Smooth muscle cell (in vitro differentiated cells): ENCODE measurements around the gene MCOLN2. TPM values are rescaled to one million over a fixed set of nuclear protein-coding genes. Genes with fewer than 3 reads are reported as not detected.

Experiments used
- DNase-seq: peaks from one replicate; lab custom pipeline; 2025; ENCODE audit not compliant: unreplicated experiment; lab: John Stamatoyannopoulos, UW
- H2AFZ ChIP-seq: fragments of 200-600 bp; sonication (generic); 2 replicates; pipeline ENCODE4 v1.6.0; 2016; ENCODE audit warnings: antibody characterized with exemption, low read depth, mild to moderate bottlenecking
- H3F3A ChIP-seq: fragments of 200-600 bp; sonication (generic); 2 replicates; pipeline ENCODE4 v1.6.0; 2017; ENCODE audit warnings: antibody characterized with exemption, low read depth
- H3K27ac ChIP-seq: fragments of 200-600 bp; sonication (generic); 2 replicates; pipeline ENCODE4 v1.5.1; 2016; ENCODE audit warnings: low read depth, mild to moderate bottlenecking
- H3K27me3 ChIP-seq: fragments of 200-600 bp; sonication (generic); 2 replicates; pipeline ENCODE4 v1.6.1; 2016; ENCODE audit warnings: low read depth, mild to moderate bottlenecking
- H3K36me3 ChIP-seq: fragments of 200-600 bp; sonication (generic); 2 replicates; pipeline ENCODE4 v1.5.1; 2016; ENCODE audit warnings: low read depth
- H3K4me1 ChIP-seq: fragments of 200-600 bp; sonication (generic); 2 replicates; pipeline ENCODE4 v1.5.1; 2016; ENCODE audit warnings: low read depth
- H3K4me2 ChIP-seq: fragments of 200-600 bp; sonication (generic); 2 replicates; pipeline ENCODE4 v1.6.0; 2016; ENCODE audit warnings: mild to moderate bottlenecking
- H3K4me3 ChIP-seq: fragments of 200-600 bp; sonication (generic); 2 replicates; pipeline ENCODE4 v1.5.1; 2016; ENCODE audit warnings: mild to moderate bottlenecking
- H3K79me2 ChIP-seq: fragments of 200-600 bp; sonication (generic); 2 replicates; pipeline ENCODE4 v1.6.0; 2016; ENCODE audit warnings: low read depth, mild to moderate bottlenecking
- H3K9ac ChIP-seq: fragments of 200-600 bp; sonication (generic); 2 replicates; pipeline ENCODE4 v1.6.0; 2016; ENCODE audit warnings: low read depth
- H3K9me3 ChIP-seq: fragments of 200-600 bp; sonication (generic); replicated peaks from 2 replicates; pipeline ENCODE4 v1.5.1; 2016; ENCODE audit warnings: low read depth
- H4K20me1 ChIP-seq: fragments of 200-600 bp; sonication (generic); 2 replicates; pipeline ENCODE4 v1.6.0; 2016; ENCODE audit warnings: low read depth
- CTCF ChIP-seq: fragments of 200-600 bp; sonication (generic); IDR thresholded peaks from 2 replicates; pipeline ENCODE4 v1.5.1; 2017; ENCODE audit warnings: borderline replicate concordance, mild to moderate bottlenecking, antibody characterized with exemption; ENCODE audit not compliant: insufficient read depth, poor library complexity, severe bottlenecking
- WGBS: methylation state at CpG from one replicate; pipeline ENCODE4 v1.1.7; 2016; ENCODE audit warnings: low lambda C conversion rate; 5-methylcytosine and 5-hydroxymethylcytosine counted together
- polyA plus RNA-seq: library from polyadenylated mRNA; unstranded; fragments of >200 nt; fragmentation: Nextera tagmentation; extraction: Ambion mirVana; gene quantifications from 2 replicates; pipeline ENCODE4 v1.2.1, GENCODE V29; 2016
- total RNA-seq: library from RNA; depleted of rRNA; stranded (reverse); fragments of >200 nt; gene quantifications from 2 replicates; pipeline ENCODE4 v1.2.3, GENCODE V29; 2014

Gene MCOLN2
- total and polyA plus RNA-seq, 2 experiments from 2014 or later, result not detected

- no peak overlapping the region for H3K4me2 ChIP-seq
- no peak overlapping the region for H3K9ac ChIP-seq
- no peak overlapping the region for H3K27ac ChIP-seq
- no peaks in the 10 kb centered on the region for H3K79me2 ChIP-seq
- no peak overlapping the region for H3K4me3 ChIP-seq
- no peak overlapping the region for H2AFZ ChIP-seq
- no peak for TF ChIP-seq CTCF
- H3F3A ChIP-seq, result no peaks in the 10 kb centered on the region
- no peaks in the 10 kb centered on the region for H3K4me1 ChIP-seq
- H3K36me3 ChIP-seq, result no peaks in the 10 kb centered on the region
- 82% methylated on average over 4 of the region's 4 CpGs for WGBS
- no peaks in the 10 kb centered on the region for H4K20me1 ChIP-seq
- no peaks in the 10 kb centered on the region for H3K27me3 ChIP-seq
- no peak for DNase-seq
- no peaks in the 10 kb centered on the region for H3K9me3 ChIP-seq
Observed at GRCh38 chr1:84928979-84929378, 67.9 kb downstream of the MCOLN2 start.

GRCh38 chr1:84923317-84923716, 73.6 kb downstream of the MCOLN2 start:
- WGBS, result 89% methylated on average over 3 of the region's 3 CpGs
- Histone ChIP-seq H3K4me1 (no peaks in the 10 kb centered on the region), H3K4me2 (no peak overlapping the region), H3K36me3 (no peaks in the 10 kb centered on the region), H3K9me3 (no peaks in the 10 kb centered on the region), H2AFZ (no peak overlapping the region), H3F3A (no peaks in the 10 kb centered on the region), H3K4me3 (no peak overlapping the region), H3K27ac (no peak overlapping the region), H3K9ac (no peak overlapping the region), H4K20me1 (no peaks in the 10 kb centered on the region), H3K27me3 (no peaks in the 10 kb centered on the region), H3K79me2 (no peaks in the 10 kb centered on the region)
- TF ChIP-seq CTCF, result no peak
- DNase-seq, result no peak

- no peak overlapping the region for H3K4me3 ChIP-seq
- no peak for TF ChIP-seq CTCF
- H3K27ac ChIP-seq, result no peak overlapping the region
- no peaks in the 10 kb centered on the region for H3K4me1 ChIP-seq
- no peak overlapping the region for H3K4me2 ChIP-seq
- H4K20me1 ChIP-seq, result no peaks in the 10 kb centered on the region
- DNase-seq, result no peak
- WGBS, result 100% methylated on average over 1 of the region's 1 CpG
- H3K79me2 ChIP-seq, result no peaks in the 10 kb centered on the region
- no peaks in the 10 kb centered on the region for H3K9me3 ChIP-seq
- no peak overlapping the region for H3K9ac ChIP-seq
- no peak overlapping the region for H2AFZ ChIP-seq
- H3K36me3 ChIP-seq, result no peaks in the 10 kb centered on the region
- no peaks in the 10 kb centered on the region for H3K27me3 ChIP-seq
- no peaks in the 10 kb centered on the region for H3F3A ChIP-seq
Observed at GRCh38 chr1:84920159-84920558, 76.8 kb downstream of the MCOLN2 start.

- Histone ChIP-seq H3K27ac (no peak overlapping the region), H3K27me3 (no peaks in the 10 kb centered on the region), H2AFZ (no peak overlapping the region), H3K4me3 (no peak overlapping the region), H3K9me3 (no peaks in the 10 kb centered on the region), H3K79me2 (no peaks in the 10 kb centered on the region), H3K9ac (no peak overlapping the region), H3K4me2 (no peak overlapping the region), H3F3A (no peaks in the 10 kb centered on the region), H3K4me1 (no peaks in the 10 kb centered on the region), H3K36me3 (no peaks in the 10 kb centered on the region), H4K20me1 (no peaks in the 10 kb centered on the region)
- TF ChIP-seq CTCF, result no peak
- no peak for DNase-seq
- 86% methylated on average over 4 of the region's 4 CpGs for whole genome bisulfite sequencing
Observed at GRCh38 chr1:84919461-84919970, 77.4 kb downstream of the MCOLN2 start.
